Measurements from ENCODE around the gene RNPS1.
"Not testable (repeated sequence)": the region's sequence is repeated elsewhere in the genome, so short reads cannot be mapped to it uniquely, and the experiment has no call there.

The RNPS1 gene

DNA sequence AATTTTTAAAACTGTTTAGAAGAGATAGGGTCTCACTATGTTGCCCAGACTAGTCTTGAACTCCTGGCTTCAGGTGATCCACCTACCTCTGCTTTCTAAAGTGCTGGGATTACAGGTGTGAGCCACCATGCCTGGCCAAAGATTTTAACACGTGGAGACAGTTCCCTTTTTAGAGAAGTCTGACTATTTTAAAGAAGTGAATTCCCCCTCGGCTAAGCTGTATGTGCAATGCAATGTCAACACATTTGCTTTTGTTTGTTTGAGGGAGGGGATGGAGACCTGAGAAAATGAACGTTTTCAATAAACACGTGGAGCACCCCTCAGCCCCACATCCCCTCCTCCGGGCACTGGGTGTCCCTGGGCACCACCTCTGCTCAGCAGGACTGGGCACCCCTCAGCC, 14.3 kb upstream of the RNPS1 start:
- no peak for DNase-seq

DNA sequence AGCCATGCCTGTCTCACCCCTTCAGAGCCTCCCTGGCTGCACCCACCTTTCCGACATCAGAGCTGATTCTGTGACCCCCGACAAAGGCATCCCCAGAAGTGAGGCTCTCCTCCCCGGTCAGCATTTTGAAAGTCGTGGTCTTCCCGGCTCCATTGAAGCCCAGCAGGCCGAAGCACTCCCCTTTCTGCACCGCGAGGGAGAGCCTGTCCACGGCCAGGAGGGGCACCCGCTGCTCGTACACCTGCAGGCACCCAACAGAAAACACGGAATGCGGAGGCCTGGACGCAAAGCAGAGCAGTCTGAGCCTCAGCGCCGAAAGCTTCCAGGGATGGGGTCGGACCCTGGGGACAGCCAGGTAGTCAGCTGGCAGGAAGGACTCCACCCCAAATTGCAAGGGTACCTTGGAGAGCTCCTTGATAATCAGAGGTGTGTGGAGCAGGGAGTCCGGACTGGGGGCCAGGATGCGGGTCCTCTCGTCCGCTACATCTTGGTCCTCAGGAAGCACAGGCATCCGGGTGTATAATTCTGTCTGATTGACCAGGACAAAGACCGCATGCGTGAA, 13.1 kb upstream of the RNPS1 start:
- no peak for DNase-seq

DNA sequence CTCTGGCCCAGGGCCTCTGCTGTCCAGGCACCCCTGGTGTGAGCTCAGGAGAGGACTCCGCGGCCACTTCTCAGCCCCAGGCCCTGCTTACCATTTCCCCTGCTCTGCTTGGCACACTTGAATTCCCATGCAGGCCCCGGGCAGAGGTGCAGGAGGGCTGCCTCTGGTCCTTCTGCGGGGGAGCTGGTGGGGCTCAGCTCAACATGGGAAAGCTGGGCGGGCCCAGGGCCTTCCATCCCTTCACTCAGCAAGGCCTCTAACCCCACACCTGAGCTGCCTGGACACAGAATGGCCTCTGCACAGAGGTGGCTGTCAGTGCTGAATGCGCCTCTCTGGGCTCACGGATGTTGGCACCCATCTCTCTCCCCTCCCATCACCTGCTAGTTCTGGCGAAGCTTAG, 12.5 kb upstream of the RNPS1 start:
- no peak for DNase-seq

DNA sequence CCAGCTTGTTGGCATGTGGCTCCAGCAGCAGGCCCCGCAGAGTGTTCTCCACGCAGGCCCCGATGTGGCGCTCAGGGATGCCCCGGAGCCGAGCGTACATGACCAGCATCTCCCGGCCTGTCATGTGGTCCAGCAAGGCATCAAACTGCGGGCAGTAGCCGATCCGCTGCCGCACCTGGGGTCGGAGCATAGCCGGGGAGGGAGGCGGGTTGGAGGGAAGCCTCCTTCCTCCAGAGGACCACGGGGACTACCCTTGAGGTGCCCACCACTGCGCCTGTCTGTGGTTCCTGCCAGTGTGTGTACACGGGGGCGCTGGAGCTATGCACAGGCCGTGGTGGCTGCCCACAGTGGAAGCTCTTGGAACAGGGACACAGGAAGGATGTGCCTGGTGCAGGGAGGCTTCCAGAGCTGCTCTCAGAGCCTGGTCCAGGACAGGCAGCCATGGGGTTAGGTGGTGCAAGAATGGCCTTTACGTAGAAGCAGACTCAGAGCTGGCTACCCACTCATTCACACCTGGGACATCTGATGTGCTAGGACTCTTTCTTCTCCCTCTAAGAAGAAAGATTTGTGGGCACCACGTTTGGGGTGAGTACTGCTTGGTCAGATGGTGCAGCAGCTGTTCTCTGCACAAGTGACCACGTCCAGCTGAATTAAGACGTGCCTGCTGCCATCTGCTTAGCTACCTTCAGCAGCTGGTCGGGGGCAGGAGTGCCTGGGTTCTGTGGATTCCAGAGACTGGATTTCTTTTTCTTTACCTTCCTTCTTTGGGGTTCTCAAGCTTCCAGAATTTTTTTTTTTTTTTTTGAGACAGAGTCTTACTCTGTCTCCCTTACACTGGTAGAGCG, 11.3 kb upstream of the RNPS1 start:
- DNase-seq, result no peak

DNA sequence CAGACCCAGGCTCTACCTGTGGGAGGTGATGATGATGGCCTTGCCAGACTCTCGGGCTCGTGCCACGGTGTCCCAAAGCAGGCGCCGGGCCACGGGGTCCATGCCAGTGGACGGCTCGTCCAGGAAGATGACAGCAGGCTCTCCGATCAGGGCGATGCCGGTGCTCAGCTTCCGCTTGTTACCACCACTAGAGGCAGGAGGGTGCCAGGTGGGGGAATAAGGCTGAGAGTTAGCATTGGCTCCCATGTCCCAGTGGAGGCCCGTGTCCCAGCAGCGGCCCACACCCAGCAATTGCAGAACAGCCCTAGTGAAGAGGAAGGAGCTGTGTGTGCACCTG, 10.3 kb upstream of the RNPS1 start:
- no peak for DNase-seq

DNA sequence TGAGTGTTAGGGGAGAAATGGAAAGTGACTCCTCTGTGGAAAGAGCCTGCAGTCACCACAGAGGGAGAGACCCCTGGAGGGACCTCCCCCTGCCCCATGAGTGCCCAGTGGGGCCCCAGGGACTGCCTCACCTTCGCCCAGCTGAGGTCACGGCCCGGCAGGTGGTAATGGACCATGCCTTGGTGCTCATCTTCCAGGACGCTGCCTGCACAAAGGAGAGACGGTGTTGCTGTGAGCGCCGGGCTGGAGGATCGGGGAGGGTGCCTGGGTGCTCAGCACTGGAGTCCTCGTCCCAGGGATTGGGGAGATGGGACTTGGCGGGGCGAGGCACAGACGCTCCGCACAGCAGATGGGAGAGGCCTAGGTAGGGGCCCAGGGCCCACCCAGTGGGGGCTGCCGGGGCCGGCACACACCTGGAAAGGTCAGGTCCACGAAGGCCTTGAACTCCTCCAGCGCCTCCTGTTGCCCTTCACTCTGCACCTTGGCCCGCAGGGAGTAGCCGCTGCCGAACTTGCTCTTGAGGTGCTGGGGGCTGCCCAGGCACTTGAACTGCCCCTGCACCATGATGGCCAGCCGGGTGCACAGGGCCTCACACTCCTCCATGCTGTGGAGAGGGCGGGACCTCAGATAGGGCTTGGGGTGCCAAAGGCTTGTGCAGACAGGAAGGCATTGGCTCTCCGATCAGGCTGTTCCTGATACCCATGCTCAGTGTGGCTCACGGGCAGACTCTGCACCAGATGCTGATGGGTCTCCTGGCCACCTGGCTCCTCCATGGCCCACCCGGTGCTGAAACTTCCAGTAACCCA, 9.7 kb upstream of the RNPS1 start:
- no peak for DNase-seq

DNA sequence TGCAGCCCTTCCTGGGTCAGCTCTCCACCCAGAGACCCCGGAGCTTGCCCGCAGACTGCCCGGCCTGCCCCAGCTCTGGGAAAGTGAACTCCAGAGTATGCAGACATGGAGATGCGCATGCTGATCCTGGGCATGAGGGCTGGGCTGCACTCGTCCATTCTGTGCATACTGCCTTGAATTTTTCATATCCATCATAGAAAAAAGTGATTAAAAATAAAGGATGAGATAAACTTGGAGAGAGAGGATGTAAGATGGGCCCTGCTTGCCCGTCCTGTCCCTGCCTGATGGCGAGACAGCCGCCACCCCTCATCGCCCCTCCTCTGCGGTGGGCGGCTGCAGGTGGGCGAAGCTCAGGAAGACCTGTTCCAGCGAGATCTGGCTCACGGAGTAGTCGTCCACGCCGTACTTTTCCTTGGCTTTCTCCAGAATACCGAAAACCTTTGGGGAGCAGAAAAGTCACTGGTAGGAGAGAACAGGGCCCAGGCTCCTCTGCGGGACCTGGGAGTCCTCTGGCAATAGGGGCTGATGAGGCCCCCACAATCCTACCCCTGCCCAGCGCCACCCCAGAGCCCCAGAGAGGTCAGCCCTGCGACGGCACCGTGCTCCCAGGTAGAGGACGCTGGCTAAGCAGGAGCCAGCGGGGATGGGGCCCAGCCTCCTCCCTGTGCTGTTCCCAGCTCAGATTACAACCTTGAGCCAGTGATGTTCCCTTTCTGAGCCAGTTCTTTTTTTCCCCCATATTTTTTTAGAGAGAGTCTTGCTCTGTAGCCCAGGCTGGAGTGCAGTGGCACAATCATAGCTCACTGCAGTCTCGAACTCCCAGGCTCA, 8.7 kb upstream of the RNPS1 start:
- DNase-seq, result no peak

DNA sequence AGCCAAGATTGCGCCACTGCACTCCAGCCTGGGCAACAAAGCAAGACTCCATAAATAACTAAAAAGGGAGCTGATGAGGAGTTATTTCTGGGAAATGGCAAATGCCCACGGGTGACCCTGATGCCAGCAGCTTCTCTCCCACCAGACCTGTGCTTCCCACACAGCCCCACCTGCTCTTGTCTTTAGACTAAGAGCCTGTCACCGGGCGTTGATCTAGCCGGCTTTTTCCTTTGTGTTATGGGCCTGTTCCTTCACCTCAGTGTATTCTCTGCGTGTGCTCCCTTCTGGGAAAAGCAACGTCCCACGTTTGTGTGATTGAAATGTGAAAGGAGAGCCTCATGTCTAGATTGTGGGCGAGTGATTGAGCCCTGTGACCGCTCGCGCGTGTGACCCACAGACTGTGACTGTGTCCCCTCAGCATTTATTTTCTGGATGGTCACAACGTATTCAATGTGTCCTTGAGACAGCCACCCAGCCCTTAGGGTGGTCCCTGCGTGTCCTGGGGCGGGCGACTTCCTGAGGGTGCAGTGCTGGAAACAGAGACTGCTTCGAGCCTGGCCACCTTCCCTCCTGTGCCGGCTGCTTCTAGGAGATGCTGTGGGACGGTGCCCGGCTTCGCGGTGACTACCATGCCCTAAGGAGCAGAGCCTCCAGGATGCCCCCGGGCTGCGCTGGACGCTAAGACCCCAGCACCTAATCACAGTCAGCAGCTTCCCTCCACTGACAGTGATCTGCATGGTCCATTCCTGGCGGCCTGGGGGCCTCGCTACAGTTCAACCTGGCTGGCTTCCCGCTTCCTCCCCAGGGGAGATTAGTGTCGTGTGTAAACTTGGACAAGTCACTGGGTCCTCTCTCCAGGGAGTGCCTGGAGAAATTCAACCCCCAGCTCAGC, 7.8 kb upstream of the RNPS1 start:
- no peak for DNase-seq

DNA sequence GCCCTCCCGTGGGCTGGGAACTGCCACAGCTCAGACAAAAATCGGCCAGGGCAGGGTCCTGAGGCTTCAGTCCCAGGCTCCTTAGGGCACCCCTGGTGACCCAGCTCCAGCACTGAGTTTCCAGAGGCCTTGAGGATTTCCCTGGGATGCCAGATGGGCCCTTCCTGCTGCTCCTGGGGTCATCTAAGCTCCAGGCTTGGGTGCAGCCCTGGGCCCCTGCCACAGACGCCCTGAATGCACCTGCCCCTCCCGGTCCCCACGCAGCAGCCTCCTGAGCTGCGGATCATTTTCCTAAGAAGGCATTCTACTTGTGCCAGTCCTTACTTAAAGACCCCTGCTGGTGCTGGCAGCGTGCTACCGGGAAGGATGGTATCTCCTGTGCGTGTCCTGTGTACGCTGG, 6.0 kb upstream of the RNPS1 start:
- DNase-seq, result no peak

DNA sequence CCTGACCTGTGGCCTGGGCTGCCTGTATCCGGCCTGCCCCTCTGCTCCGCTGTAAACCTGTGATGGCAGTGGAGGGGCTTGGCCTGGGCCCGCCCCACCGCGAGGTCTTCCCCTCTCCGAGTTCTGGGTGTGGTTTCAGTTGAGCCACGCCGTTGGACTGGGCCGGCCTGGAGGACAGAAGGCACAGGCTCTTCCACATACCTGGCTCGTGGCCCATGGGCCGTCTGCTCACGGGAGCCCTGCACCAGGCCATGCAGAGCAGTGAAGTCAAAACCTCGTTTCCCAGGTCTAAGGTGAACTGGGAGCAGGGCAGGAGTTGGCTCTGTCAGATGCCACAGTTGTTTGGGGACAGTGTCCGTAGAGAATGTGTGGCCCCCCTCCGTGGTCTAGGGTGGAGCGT, 5.6 kb upstream of the RNPS1 start:
- no peak for DNase-seq

- no peak for DNase-seq
These were observed 4.0 kb upstream of the RNPS1 start for GRCh38 chr16:2271848-2272461.

GRCh38 chr16:2270588-2271470, 2.9 kb upstream of the RNPS1 start:
- DNase-seq, result no peak

GRCh38 chr16:2270070-2270462, 2.1 kb upstream of the RNPS1 start:
- no peak for DNase-seq

DNA sequence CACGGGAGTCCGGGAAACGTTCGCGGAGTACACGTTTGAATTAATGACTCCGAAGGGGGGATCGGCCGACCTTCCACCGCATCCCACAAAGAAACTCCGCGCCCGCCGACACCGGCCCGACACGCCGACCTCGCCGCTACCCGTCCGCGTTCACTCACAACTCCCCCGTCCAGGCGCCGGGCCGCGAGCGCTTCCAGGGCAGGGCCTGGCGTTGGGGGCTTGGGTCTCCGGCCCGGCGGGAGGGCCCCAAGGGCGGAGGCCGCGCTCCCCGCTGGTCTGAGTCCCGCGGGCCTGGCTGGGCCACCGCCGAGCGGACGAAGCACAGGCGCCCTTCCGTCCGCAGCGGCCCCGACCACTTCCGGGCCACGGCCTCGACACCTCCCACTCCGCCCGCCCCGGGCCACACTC, 417 bp downstream of the RNPS1 start:
- not testable (repeated sequence) for DNase-seq

DNA sequence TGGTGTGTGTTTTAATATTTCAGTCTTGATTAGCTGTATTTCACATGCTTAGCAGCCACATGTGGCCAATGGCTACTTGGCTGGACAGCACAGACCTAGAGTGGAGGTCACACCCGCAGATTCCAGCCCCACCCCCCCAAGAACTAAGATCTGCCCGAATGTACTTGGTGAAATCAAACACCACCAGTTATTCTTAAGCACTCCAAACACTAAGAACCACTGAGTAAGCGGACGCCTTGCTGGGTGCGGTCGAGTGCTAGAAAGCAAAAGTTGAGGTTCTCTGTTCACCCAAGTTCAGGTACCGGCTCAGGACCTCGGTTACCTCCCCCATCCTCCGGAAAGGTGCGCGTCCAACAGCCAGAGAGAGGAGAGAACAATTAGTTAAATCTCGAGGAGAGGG, 1.0 kb downstream of the RNPS1 start:
- not testable (repeated sequence) for DNase-seq

DNA sequence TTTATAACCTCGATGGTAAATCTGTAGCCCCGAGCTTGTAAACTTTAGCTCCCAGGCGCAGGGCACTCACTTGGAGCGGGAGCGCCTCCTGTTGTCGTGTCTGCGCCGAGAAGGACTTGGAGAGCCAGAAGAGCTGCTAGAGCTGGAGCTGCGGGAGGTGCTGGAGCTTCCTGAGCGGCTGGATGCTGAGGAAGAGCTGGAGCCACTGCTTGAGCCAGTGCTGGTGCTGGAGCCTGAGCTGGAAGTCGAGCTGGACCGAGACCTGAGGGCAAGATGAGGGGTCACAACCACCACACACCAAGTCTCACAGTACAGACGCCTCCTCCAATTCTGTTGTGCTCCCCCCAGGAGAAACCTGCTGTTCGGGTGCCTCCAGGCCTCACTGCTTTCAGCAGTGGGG, 4.9 kb downstream of the RNPS1 start:
- not testable (repeated sequence) for DNase-seq

- DNase-seq, result no peak
These were observed 7.7 kb downstream of the RNPS1 start for GRCh38 chr16:2260250-2260649.

DNA sequence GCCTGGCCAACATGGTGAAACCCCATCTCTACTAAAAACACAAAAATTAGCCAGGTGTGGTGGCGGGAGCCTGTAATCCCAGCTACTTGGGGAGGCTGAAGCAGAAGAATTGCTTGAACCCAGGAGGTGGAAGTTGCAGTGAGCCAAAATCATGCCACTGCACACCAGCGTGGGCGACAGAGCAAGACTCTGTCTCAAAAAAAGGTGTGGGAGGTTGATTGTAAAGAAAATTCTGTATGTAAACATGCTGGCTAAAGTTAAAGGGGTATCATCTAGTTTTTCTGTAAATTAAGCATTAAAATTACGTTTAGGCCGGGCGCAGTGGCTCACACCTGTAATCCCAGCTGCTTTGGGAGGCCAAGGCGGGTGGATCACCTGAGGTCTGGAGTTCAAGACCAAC, 9.4 kb downstream of the RNPS1 start:
- DNase-seq, result not testable (repeated sequence)

DNA sequence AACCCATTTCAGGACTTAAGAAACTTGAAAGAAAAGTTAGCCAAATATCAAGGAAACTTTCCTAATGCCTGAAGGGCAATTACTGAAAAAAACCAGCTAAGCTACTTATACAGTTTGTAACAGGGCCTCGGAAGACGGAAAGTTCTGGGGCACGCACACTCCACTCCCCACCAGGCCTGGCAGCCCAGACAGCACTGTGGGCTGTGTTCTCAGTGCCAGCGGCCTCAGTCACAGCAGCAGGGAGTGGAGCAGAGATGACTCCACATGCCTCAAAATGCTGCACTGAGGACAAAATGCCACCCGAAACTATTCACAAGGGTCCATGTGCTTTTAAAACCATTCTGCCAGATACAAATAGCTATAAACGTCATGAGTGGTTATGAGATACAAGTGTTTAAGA, 10.2 kb downstream of the RNPS1 start:
- DNase-seq, result no peak

DNA sequence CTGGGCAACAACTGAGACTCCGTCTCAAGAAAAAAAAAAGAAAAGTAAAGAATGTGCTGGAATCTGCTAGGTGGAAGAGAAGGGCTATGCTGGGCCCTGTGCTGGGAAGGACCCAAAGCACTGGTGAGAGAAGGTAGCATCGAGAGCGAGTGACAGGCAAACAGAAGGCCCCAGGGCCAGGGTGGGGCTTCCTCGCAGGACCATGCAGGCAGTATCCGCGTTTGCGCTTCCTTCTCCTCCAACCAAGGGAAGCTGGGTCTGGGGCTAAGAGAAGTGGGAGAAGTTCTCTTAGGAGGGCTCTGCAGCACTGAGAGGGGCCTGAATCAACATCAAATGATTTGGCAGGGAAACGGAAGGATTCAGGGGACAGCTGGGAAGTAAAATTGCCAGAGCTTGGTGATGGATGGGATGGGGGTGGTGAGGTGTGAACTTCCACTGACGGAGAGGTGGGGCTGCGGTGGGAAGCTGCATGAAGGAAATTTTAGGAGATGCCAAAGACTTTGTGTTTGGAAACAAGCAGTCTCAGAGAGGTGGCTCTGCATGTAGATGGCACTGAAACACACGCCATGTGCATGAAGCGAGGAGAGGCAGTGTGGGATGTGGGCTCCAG, 11.3 kb downstream of the RNPS1 start:
- no peak for DNase-seq
